IMR-90 (cell line): ENCODE data around the gene CHRM4.

Experiments used
- FOS ChIP-seq: fragments of 150-350 bp; IDR thresholded peaks from 2 replicates; pipeline ENCODE4 v1.6.1; 2016; ENCODE audit warnings: low read depth, low read length
- MAZ ChIP-seq: IDR thresholded peaks from 2 replicates; pipeline ENCODE4 v1.6.1; 2012; ENCODE audit warnings: low read depth, mild to moderate bottlenecking, low read length, improper control_type of control experiment, moderate library complexity, borderline replicate concordance
- POLR2A ChIP-seq: IDR thresholded peaks from 2 replicates; pipeline ENCODE4 v1.6.1; 2012; ENCODE audit warnings: mild to moderate bottlenecking, low read depth, low read length
- RAD21 ChIP-seq: IDR thresholded peaks from 2 replicates; pipeline ENCODE4 v1.6.1; 2012; ENCODE audit warnings: low read length, improper control_type of control experiment
- RCOR1 ChIP-seq: IDR thresholded peaks from 2 replicates; pipeline ENCODE4 v1.6.1; 2012; ENCODE audit warnings: mild to moderate bottlenecking, low read length, improper control_type of control experiment; ENCODE audit not compliant: insufficient replicate concordance
- SMC3 ChIP-seq: fragments of 150-350 bp; IDR thresholded peaks from 2 replicates; pipeline ENCODE4 v1.6.1; 2016; ENCODE audit warnings: low read depth, mild to moderate bottlenecking, antibody characterized with exemption, low read length, moderate library complexity
- TF ChIP-seq, protein P1 (sequence below): conservative IDR thresholded peaks from 2 replicates; pipeline ENCODE4 v1.5.1; 2012; ENCODE audit warnings: mild to moderate bottlenecking, low read depth, low read length, improper control_type of control experiment

DNA sequence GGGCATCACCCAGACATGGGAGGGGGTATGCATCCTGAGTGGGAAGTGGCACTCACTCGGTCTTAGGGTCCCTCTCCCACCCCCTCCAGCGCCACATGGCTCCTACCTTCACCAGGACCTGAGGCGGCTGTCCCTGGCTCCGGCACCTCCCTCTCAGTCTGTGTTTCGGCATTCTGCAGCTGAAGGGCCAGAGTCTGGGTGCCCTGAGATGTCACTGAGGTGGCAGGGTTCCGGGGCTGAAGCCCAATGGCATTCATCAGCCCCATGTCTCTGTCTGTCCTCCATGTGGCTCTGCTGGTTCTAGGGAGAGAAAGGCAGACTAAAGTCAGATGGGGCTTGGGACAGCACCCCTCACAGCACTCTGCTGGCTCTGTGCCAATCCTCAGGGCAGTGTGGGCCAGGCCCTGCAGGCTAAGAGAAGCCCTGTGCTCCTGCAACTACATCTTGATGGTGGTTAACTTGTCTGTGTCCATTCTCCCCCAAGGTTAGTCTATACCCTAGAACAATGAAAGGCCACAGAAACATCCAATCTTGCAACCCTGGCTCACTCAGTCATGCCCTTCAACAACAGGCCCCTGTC is 16.9 kb upstream of the CHRM4 start:
- TF ChIP-seq, protein P1, sequence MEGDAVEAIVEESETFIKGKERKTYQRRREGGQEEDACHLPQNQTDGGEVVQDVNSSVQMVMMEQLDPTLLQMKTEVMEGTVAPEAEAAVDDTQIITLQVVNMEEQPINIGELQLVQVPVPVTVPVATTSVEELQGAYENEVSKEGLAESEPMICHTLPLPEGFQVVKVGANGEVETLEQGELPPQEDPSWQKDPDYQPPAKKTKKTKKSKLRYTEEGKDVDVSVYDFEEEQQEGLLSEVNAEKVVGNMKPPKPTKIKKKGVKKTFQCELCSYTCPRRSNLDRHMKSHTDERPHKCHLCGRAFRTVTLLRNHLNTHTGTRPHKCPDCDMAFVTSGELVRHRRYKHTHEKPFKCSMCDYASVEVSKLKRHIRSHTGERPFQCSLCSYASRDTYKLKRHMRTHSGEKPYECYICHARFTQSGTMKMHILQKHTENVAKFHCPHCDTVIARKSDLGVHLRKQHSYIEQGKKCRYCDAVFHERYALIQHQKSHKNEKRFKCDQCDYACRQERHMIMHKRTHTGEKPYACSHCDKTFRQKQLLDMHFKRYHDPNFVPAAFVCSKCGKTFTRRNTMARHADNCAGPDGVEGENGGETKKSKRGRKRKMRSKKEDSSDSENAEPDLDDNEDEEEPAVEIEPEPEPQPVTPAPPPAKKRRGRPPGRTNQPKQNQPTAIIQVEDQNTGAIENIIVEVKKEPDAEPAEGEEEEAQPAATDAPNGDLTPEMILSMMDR: no peak
- TF ChIP-seq POLR2A (no peak), MAZ (no peak), RCOR1 (no peak), RAD21 (no peak), SMC3 (no peak), FOS (no peak)
